ENCODE data around the gene IL17REL. TPM values are rescaled to one million over a fixed set of nuclear protein-coding genes. Genes with fewer than 3 reads are reported as not detected.

The IL17REL gene
- total RNA-seq, 4 donors from 2014 or later = not detected

- intact Hi-C loops (cut with DNase I) = no loop called here
- no peak for TF ChIP-seq CTCF (IDR thresholded peaks at IDR 0.05)
- no peak for TF ChIP-seq POLR2A (IDR thresholded peaks at IDR 0.05)
Measured at GRCh38 chr22:49950396-49950994, 62.1 kb downstream of the IL17REL start.

GRCh38 chr22:49949914-49950292 is 62.7 kb downstream of the IL17REL start:
- DNase-seq = no peak
- TF ChIP-seq POLR2A (IDR thresholded peaks at IDR 0.05) = no peak
- peaks cover 65 to 94% (median 70%) of the 10 kb centered on the region in 3 donors for H3K4me1 ChIP-seq

More at GRCh38 chr22:49950396-49950994, 62.1 kb downstream of the IL17REL start:
- DNase-seq = no peak
- WGBS, 2 donors = 40% methylated on average over 2 of the region's 18 CpGs; no CpG with 5 or more reads in 1 of the 2 donors
- H3K36me3 ChIP-seq = no peaks in the 10 kb centered on the region
- peak overlapping the region; percentile 87 to 94 (median 91) for H3K27ac ChIP-seq
- H3K9me3 ChIP-seq = no peaks in the 10 kb centered on the region
- no peak overlapping the region for H3K4me3 ChIP-seq
- H3K4me1 ChIP-seq = peaks cover 65 to 100% (median 75%) of the 10 kb centered on the region in 3 donors
- H3K27me3 ChIP-seq = no peaks in the 10 kb centered on the region

GRCh38 chr22:49948958-49949913 is 63.3 kb downstream of the IL17REL start:
- no peaks in the 10 kb centered on the region for H3K9me3 ChIP-seq
- H3K4me1 ChIP-seq = peaks cover 62 to 87% (median 64%) of the 10 kb centered on the region in 3 donors
- intact Hi-C loops (cut with DNase I) = no loop called here
- H3K36me3 ChIP-seq = no peaks in the 10 kb centered on the region
- 67% methylated on average over 3 to 7 of the region's 42 CpGs for WGBS, 2 donors
- peak overlapping the region; percentile 28 to 55 (median 42) for H3K4me3 ChIP-seq
- peak overlapping the region; percentile 89 to 94 (median 92) for H3K27ac ChIP-seq
- TF ChIP-seq CTCF (IDR thresholded peaks at IDR 0.05) (no peak), POLR2A (IDR thresholded peaks at IDR 0.05) (peak in 3 of 4 donors; percentile 6 to 51 (median 32))
- DNase-seq = no peak
- H3K27me3 ChIP-seq = no peaks in the 10 kb centered on the region

More at GRCh38 chr22:49949914-49950292, 62.7 kb downstream of the IL17REL start:
- Histone ChIP-seq H3K4me3 (no peak overlapping the region), H3K27ac (peak overlapping the region; percentile 89 to 94 (median 92)), H3K36me3 (no peaks in the 10 kb centered on the region), H3K27me3 (no peaks in the 10 kb centered on the region), H3K9me3 (no peaks in the 10 kb centered on the region)
- intact Hi-C loops (cut with DNase I) = no loop called here
- no CpG with 5 or more reads among the region's 11 CpGs for WGBS, 2 donors

DNA sequence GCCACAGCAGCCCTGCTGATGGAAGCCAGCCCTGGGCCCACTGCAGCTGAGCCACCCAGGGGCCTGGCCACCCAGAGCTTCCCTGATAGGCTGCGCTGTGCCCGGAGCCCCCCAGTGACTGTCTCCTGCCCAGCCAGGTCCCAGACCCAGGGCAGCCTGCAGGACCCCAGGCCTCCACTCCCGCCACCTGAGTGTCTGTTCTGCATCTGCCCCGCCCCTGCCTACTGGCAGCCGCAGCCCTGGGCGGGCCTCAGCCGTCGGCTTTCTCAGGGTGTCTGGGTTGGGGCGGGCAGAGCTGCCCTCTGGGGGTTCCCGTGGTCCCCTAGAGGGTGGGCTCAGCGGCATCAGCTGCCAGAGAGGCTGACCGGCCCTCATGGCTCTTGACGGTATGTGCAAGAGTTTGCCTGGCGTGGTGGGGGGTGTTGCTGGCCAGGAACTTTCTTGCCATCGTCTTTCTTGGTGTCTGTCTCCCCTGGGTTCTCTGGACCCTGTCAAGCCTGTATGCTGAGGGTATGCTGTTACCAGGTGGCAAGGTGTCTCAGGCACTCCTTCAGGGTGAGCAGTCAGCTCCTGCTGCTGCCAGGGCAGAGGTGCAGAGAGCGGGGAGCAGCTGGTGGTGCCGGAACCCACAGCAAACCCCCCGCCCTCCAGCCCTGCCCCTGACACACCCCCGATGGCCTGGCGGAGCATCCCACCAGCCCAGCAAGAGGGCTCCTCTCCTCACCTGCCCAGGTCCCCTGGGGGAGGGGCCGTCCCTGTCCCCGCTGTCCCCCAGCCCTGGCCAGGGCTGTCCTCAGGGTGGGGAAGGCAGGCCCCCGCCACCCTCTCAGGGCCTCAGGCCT is 64.2 kb downstream of the IL17REL start:
- intact Hi-C loops (cut with DNase I) = no loop called here
- 30 to 66% methylated on average over 2 to 7 of the region's 23 CpGs for WGBS, 2 donors
- Histone ChIP-seq H3K27ac (peak overlapping the region; percentile 89 to 94 (median 92)), H3K4me1 (peaks cover 55 to 78% (median 55%) of the 10 kb centered on the region in 3 donors), H3K9me3 (no peaks in the 10 kb centered on the region), H3K36me3 (no peaks in the 10 kb centered on the region), H3K4me3 (peak overlapping the region; percentile 28 to 55 (median 42)), H3K27me3 (no peaks in the 10 kb centered on the region)
- TF ChIP-seq CTCF (IDR thresholded peaks at IDR 0.05) = no peak
- TF ChIP-seq POLR2A (IDR thresholded peaks at IDR 0.05) = peak in 1 of 4 donors; percentile 19
- no peak for DNase-seq

- no peak for DNase-seq
- intact Hi-C loops (cut with DNase I) = no loop called here
- Histone ChIP-seq H3K36me3 (no peaks in the 10 kb centered on the region), H3K27ac (peak overlapping the region in 1 of 4 donors; percentile 89), H3K27me3 (no peaks in the 10 kb centered on the region), H3K4me3 (peak overlapping the region in 1 of 4 donors; percentile 55), H3K9me3 (no peaks in the 10 kb centered on the region), H3K4me1 (peaks cover 45 to 68% (median 46%) of the 10 kb centered on the region in 3 donors)
- 45 to 60% methylated on average over 1 to 4 of the region's 6 CpGs for WGBS, 2 donors
- TF ChIP-seq CTCF (IDR thresholded peaks at IDR 0.05) (no peak), POLR2A (IDR thresholded peaks at IDR 0.05) (no peak)
Measured at GRCh38 chr22:49947296-49947622, 65.3 kb downstream of the IL17REL start.
